Measurements from ENCODE around the gene ZNF407.

The ZNF407 gene

DNA sequence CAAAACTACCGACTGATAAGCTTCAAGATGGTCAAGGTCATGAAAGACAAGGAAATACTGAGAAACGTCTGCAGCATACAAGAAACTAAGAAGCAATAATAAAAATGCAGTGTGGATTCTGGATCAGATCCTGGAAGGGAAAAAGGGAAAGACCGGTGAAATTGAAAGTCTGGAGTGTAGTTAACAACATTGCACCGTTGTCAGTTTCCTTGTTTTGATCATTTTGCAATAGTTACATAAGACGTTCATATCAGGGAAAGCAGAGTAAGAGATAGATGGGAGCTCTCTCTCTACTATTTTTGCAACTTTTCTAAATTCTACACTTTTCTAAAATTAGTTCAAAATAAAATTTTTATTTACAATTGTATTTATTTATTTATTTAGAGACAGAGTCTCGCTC is 15.0 kb upstream of the ZNF407 start:
- no peak for DNase-seq

DNA sequence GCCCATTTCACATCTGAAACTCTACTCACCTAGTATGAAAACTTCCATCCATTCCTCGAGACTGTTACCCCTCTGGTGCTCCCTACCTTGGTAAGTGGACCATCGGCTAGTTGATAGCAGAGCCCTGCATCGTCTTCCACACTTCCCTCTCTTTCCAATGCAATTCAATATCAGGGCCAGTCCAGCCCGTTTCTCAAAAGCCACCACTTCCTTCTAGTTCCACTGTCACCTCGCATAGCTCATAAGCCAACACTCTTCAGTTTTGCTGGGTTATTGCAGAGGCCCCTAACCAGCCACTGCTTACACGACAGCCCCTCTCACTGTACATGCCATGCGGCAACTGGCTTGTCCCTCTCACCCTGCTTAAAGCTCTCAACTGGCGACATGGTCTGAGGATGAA is 10.2 kb upstream of the ZNF407 start:
- DNase-seq = no peak

DNA sequence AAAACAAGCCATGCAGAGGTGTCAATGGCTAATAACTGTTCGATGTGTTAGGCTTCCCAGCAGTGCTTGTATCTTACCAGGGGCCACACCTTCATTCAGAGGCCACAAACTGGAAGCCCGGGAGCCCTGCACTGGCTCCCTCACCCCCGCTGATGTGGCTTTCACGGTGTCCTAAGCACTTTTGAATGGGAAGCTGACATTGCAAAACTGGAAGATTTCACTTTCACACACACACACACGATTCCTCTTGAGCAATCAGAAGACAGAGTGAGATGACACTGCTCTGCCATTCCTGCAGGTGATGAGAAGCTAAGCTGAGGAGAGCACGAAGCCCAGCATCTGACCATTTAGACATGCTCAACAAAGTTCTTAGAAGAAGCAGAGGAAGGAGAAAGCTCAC is 8.6 kb upstream of the ZNF407 start:
- no peak for DNase-seq

- DNase-seq = no peak
These were observed 7.9 kb upstream of the ZNF407 start for GRCh38 chr18:74589811-74590210.

GRCh38 chr18:74590671-74591070 is 7.0 kb upstream of the ZNF407 start:
- no peak for DNase-seq

GRCh38 chr18:74595431-74595830 is 2.2 kb upstream of the ZNF407 start:
- no peak for DNase-seq

GRCh38 chr18:74597034-74597661 is 522 bp upstream of the ZNF407 start:
- peak; percentile 99 for DNase-seq

DNA sequence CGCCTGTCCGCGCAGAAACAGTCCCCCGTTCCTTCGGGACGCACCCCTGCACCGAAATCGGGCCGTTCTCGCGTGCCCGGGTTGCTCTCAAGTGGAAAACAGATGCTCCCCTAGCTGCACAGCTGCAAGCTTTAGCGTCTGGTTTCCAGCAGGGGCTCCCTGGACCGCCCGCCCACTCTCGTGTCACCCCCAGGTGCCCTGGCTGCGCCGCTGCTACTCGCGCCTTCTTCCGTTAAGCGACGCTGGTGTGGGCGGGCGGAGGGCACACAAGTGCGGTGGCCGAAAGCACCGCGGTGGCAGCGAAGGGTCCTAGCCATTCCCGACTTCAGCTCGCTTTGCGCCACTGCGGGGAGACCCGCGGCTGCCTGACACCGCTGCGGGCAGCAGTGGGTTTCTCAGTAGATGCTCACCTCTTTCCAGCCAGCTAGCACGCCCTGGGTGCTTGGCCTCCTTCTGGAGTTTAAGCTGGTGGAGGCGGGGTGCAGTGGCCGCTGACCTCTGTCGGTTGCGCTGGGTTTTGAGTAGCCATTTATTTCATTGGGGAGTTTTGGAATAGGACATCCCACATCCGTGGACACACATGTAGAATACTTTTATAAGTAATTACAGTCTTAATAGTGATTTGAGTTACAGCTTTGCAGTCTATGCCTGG is 806 bp downstream of the ZNF407 start:
- DNase-seq = peak; percentile 87

DNA sequence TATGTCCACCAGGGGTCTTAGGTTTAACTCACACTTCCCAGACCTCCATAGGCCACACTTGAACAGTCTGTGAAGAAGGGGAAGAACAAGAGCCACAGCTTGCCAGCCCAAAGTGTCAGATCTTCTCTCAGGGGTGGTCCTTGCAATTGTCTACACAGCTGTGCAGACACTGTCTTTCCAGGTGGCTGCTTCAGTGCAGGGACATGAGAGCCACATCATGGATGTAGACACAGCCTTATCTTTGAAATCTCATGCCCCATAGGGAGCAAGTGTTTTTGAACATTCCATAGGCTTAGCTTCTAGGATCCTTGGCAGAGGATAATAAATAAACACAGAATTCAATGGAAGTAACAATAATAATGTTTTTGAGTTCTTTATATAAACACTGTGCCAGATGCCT is 6.7 kb downstream of the ZNF407 start:
- no peak for DNase-seq

DNA sequence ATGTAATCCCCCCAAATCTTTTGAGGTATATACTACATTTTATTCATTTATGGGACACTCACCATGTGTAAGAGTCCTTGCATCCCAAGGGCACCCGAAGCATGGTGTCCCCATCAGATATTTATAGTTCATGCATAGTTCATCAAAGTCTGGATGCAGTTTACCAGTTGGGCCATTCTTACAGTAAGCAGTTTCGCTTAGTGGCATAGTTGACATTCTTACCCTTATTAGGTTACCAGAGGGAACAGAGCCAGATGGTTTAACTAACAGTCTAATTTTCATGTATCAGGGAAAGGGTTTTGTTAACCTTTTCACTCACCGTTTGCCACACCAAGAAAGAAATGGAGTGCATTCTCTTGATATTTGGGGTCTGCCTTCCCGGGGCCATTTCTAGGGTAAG is 7.1 kb downstream of the ZNF407 start:
- no peak for DNase-seq

- no peak for DNase-seq
These were observed 11.0 kb downstream of the ZNF407 start for GRCh38 chr18:74608681-74609080.

- DNase-seq = no peak
These were observed 11.9 kb downstream of the ZNF407 start for GRCh38 chr18:74609535-74609934.

GRCh38 chr18:74610051-74610615 is 12.5 kb downstream of the ZNF407 start:
- no peak for DNase-seq

- no peak for DNase-seq
These were observed 13.2 kb downstream of the ZNF407 start for GRCh38 chr18:74610860-74611259.

DNA sequence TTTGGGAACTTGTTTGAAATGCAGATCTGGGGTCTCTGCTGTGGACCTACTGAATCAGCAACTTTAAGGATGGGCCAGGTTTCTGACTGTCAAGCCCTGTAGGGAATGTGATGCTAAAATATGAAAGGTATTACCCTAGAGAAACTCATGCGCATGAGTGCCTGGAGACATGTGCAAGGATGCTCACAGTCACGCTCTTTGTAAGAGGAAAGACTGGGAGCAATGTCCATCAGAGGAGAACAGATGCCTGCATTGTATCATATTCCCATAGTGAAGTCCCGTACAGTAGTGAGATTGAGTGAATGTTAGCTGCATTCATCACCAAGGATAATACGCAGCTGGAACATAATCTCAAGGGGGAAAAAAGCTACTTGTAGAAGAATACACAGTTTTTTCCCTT is 14.1 kb downstream of the ZNF407 start:
- DNase-seq = no peak

DNA sequence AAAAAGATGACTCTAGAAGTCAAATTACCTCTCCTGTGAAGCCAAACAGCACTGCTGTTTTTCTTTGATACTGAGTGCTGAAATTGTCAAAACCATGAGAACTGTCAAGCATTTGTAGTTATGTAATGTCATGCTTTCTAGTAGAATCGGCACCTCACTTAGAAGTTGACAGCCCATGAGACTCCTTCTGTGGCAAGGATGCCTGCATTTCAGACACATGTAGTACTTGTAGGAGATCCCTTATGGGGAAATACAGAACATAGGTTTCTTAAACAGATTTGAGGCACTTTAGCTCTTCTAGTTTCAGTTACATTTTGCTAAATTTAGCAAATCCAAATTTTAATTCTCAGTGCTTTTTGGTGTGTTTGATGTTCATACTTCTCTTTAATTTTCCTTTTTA is 15.7 kb downstream of the ZNF407 start:
- no peak for DNase-seq

GRCh38 chr18:74616494-74616893 is 18.8 kb downstream of the ZNF407 start:
- no peak for DNase-seq

DNA sequence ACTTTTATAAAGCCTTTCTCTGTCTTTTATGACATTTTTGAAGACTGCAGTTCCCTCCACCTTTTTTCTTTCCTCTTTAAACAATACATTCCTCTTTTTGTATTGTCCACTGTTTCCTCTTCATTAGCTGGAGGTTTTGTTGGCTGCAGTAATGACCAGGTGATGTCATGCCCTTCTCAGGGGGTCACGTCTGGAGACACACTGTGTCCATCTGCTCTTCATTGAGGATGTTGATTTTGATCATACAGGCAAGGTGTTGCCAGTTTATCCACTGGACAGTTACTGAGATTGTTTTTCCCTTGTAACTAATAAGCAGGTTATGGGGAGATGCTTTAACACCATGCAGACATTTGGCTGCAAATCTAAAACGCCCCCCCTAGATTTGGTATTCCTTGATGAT is 19.8 kb downstream of the ZNF407 start:
- DNase-seq = no peak

DNA sequence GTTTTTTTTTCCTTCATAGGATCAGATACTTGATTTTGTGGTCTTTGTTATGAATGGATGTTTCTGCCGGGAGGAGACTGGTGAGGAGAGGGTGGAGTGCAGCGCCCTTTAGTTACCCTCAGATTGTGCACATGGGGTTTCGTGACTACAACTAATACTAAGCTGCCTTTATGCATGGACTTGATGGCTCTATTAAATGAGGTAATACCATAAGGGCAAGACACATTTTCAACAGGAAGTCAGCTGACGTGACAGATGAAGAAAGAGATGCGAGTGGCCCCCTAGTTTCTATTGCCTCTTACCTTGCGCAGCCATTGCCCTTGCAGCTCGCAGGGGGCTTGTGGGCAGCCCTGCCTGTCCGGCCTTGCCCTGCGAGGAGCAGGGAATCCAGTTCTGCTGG is 24.4 kb downstream of the ZNF407 start:
- no peak for DNase-seq

DNA sequence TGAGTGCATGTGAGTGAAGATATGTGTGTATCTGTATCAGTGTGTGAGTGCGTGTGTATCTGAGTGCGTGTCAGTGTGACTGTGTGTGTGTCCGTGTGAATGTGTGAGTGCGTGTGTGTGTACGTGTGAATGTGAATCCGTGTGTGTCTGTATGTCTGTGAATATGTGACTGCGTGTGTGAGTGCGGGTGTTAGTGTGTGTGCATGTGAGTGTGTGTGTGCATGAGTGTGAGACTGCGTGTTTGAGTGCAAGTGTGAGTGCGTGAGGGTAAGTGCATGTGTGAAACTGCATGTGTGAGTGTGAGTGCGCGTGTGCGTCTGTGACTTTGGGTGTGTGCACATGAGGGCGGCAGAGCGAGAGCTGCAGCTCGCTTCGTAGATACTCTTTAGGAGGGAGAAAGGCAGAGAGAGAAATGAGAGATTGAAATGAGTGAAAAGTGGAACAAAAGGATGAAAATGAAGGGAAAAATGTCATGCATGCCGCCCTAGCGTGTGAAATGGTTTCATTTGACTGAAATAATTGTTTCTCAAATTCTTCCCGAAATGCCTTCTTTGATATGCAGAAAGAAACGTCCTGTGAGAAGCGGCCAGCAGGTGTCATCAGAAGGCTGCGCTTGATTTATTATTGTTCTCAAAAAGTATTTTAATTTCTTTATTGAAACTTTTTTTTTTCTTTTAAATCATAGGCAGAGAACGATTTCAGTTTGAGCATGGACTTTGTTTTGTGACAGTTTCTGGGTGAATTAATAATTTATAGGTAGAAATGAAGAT is 25.6 kb downstream of the ZNF407 start:
- no peak for DNase-seq

DNA sequence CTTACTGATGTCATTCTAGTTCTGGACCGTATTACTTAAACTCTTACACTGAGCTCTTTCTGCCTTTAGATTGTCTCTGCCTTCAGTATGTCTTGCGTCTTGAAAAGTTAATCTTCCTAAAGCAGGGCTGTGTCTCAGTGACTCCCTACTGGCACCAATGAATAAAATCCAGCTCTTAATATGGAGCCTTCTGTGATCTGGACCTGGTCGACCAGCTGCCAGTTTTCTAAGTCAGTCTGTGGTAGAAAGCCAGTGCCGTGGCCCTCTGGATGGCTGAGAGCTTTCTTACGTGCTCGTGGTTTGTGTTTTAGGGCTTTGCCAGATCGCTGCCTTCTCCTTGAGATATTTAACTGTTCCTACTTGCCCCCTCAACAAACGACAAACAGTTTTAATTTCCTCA is 26.8 kb downstream of the ZNF407 start:
- no peak for DNase-seq

DNA sequence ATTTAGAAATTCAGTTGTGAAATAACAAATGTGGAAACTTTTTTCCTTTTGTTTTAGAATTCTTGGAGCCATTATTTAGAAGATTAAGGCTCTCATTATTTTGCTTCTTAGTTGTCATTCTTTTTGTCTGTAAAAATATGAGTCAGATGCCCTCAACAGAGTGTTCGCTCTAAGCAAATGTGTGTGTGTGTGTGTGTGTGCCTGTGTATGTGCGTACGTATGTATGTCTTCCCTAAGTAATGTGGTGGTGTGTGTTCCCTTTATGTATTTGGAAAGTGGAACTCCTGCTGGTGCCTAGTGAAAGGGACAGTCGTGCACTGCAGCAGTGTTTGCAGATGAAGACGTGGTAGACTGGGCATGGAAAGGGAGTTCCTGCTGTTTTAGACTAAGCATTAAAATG is 27.5 kb downstream of the ZNF407 start:
- DNase-seq = no peak

GRCh38 chr18:74626049-74626874 is 28.6 kb downstream of the ZNF407 start:
- no peak for DNase-seq
